Measurements from ENCODE around the gene STRN3.

DNA sequence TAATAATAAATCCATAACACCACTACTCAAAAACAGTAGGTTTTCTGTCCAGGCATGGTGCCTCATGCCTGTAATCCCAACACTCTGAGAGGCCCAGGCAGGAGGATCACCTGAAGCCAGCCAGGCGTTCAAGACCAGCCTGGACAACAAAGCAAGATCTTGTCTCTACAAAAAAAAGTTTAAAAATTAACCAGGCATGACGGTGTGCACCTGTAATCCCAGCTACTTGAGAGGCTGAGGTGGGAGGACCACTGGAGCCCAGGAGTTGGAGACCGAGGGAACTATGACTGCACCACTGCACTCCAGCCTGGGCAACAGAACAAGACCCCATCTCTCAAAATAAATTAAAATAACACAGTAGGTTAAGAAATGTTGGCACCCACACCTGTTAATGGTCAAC lies 45.2 kb downstream of the STRN3 start:
- TF ChIP-seq, protein P1, sequence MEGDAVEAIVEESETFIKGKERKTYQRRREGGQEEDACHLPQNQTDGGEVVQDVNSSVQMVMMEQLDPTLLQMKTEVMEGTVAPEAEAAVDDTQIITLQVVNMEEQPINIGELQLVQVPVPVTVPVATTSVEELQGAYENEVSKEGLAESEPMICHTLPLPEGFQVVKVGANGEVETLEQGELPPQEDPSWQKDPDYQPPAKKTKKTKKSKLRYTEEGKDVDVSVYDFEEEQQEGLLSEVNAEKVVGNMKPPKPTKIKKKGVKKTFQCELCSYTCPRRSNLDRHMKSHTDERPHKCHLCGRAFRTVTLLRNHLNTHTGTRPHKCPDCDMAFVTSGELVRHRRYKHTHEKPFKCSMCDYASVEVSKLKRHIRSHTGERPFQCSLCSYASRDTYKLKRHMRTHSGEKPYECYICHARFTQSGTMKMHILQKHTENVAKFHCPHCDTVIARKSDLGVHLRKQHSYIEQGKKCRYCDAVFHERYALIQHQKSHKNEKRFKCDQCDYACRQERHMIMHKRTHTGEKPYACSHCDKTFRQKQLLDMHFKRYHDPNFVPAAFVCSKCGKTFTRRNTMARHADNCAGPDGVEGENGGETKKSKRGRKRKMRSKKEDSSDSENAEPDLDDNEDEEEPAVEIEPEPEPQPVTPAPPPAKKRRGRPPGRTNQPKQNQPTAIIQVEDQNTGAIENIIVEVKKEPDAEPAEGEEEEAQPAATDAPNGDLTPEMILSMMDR (IDR thresholded peaks at IDR 0.05): no peak
- no peak for TF ChIP-seq POLR2A (IDR thresholded peaks at IDR 0.05)

All from right lobe of liver (tissue), 4 donors.